ENCODE data around the gene SHROOM3. TPM values are rescaled to one million over a fixed set of nuclear protein-coding genes. Genes with fewer than 3 reads are reported as not detected.

Gene SHROOM3
- total RNA-seq, 1 donor from 2014 or later: 6.9 TPM

DNA sequence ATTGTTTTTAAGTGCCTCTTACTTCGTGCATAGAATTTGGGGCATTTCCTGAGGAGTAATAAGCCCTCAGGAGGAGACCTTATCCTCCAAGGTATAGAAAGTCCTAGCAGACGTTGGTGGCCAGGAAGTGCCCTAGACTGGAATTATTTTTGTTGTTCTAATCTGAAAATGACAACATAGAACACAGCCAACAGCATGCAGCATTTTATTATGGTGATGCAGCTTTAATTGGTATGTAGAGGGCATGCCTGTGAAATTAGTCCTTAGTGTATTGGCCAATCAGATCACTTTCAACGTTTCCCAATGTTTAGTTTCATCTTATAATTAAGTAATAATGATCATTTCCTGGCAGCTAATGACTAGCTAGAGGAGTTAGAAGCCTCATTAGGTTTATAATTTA, 199.2 kb downstream of the SHROOM3 start:
- intact Hi-C loops (cut with DNase I): no loop called here

DNA sequence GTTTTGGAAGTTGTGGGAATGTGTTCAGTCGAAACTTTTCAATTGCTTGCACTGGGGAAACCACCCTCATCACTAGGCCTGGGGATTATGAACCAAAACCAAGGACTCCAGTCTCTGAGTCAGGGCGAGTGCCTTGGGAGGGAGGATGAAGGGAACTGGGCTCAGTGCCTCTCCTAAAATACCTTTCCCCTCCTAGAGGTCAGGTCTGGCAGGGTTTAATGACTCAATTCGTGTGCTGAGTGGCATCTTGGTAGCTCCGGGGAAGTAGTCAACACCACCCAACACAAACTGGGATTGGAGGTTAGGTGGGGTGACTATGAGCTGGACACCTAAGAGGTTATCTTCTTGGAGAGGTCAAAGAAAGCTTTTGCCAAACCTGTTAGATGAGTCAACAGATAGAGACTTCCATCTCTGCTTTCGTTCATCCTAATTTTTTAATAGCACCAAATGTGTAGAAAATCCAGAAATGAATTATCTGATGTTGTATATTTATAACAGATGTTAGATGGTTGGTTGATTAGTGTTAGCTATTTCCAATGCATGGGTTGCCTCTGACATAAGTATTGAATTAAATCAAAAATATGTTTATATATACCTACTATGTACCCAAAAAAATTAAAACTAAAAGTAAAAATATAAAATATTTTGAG, 202.8 kb downstream of the SHROOM3 start:
- intact Hi-C loops (cut with DNase I): no loop called here
- no peaks in the 10 kb centered on the region for H3K4me1 ChIP-seq
- no peak overlapping the region for H3K27ac ChIP-seq

More for the DNA sequence above, 199.2 kb downstream of the SHROOM3 start:
- Histone ChIP-seq H3K4me3 (no peak overlapping the region), H3K9me3 (no peaks in the 10 kb centered on the region), H3K4me1 (no peaks in the 10 kb centered on the region), H3K27ac (no peak overlapping the region), H3K27me3 (no peaks in the 10 kb centered on the region), H3K36me3 (no peaks in the 10 kb centered on the region)
- TF ChIP-seq, protein P1, sequence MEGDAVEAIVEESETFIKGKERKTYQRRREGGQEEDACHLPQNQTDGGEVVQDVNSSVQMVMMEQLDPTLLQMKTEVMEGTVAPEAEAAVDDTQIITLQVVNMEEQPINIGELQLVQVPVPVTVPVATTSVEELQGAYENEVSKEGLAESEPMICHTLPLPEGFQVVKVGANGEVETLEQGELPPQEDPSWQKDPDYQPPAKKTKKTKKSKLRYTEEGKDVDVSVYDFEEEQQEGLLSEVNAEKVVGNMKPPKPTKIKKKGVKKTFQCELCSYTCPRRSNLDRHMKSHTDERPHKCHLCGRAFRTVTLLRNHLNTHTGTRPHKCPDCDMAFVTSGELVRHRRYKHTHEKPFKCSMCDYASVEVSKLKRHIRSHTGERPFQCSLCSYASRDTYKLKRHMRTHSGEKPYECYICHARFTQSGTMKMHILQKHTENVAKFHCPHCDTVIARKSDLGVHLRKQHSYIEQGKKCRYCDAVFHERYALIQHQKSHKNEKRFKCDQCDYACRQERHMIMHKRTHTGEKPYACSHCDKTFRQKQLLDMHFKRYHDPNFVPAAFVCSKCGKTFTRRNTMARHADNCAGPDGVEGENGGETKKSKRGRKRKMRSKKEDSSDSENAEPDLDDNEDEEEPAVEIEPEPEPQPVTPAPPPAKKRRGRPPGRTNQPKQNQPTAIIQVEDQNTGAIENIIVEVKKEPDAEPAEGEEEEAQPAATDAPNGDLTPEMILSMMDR (IDR thresholded peaks at IDR 0.05): no peak
- no peak for DNase-seq (ENCODE audit: extremely low spot score in 2 of 2)

DNA sequence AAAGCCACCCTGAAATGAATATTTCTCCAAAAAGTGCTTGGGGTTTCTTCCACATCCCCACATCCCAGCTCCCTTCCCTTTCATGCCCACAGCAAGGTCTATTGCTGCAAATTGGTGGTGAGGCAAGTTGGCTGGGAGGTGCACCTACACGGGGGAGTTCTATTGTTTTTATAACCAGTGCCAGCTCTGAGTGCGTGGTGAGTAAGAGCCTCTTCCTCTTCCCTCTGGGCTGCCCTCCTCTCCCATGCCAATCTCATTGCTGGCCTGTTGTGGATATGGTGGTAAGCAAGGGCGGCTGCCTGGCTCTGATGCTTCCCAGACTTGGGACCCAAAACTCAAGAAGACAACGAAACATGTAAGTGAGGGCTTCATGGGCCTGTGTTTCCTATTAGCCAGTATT, 204.3 kb downstream of the SHROOM3 start:
- H3K27me3 ChIP-seq: no peaks in the 10 kb centered on the region
- H3K36me3 ChIP-seq: no peaks in the 10 kb centered on the region
- DNase-seq (ENCODE audit: extremely low spot score in 2 of 2): no peak
- H3K27ac ChIP-seq: no peak overlapping the region
- no peak overlapping the region for H3K4me3 ChIP-seq
- no peak for TF ChIP-seq POLR2A (IDR thresholded peaks at IDR 0.05)
- TF ChIP-seq, protein P1 (IDR thresholded peaks at IDR 0.05): no peak
- TF ChIP-seq POLR2AphosphoS5 (IDR thresholded peaks at IDR 0.05; ENCODE audit: insufficient read depth in 1 of 2, low read depth in 1 of 2): no peak
- H3K9me3 ChIP-seq: no peaks in the 10 kb centered on the region
- intact Hi-C loops (cut with DNase I): no loop called here
- H3K4me1 ChIP-seq: no peaks in the 10 kb centered on the region

More for the DNA sequence above, 202.8 kb downstream of the SHROOM3 start:
- TF ChIP-seq POLR2AphosphoS5 (IDR thresholded peaks at IDR 0.05; ENCODE audit: insufficient read depth in 1 of 2, low read depth in 1 of 2) (no peak), POLR2A (IDR thresholded peaks at IDR 0.05) (no peak)
- TF ChIP-seq, protein P1 (IDR thresholded peaks at IDR 0.05): no peak
- Histone ChIP-seq H3K9me3 (no peaks in the 10 kb centered on the region), H3K36me3 (no peaks in the 10 kb centered on the region), H3K27me3 (no peaks in the 10 kb centered on the region), H3K4me3 (no peak overlapping the region)
- DNase-seq (ENCODE audit: extremely low spot score in 2 of 2): no peak

DNA sequence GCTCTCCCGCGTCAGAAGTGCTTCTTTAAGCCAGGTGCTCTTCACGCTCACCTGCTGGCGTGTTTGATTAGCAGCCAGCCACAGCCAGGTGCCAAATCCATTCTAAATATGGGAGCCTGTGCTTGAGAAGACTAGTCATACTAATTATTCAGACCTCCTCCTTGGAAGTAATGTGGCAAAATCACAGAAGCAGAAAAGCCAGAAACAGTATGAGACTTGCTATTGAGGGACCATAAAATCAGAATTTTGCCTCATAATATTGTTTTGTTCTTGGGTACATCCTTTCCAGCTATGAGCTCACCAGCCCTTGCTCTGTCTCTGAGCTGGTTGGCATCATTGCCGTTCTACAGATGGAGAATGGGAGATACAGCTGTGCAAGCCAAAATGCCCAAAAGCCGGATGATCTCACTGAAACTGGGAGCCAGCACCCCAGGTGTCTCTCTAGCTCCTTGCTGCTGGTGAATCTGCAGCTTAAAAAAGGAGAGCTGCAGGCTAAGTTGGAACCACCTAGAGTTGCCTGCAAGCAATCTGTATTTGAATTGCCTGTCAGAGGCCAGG, 205.4 kb downstream of the SHROOM3 start:
- no peak overlapping the region for H3K27ac ChIP-seq
- intact Hi-C loops (cut with DNase I): no loop called here

DNA sequence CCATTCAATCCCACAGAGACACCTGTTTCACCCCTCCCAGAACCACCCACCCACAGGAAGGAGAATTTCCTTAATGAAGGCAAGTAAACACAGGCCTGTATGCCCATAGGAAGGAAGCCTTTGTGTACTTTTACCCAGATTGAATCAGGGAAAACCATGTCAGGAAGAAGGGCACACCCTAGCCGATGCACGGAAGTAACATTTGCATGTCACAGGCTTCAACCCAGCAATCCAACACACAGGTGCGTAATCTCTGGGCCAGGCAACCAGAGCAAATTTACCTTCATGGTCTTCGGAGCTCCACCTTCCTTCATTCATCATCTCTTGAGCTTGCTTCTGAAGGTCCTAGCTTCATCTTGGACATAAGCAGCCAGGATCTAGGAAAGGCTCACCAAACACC, 206.3 kb downstream of the SHROOM3 start:
- no peak for DNase-seq (ENCODE audit: extremely low spot score in 2 of 2)
- H3K4me1 ChIP-seq: no peaks in the 10 kb centered on the region
- no peaks in the 10 kb centered on the region for H3K27me3 ChIP-seq
- no peak for TF ChIP-seq POLR2A (IDR thresholded peaks at IDR 0.05)
- TF ChIP-seq, protein P1 (IDR thresholded peaks at IDR 0.05): no peak
- no peak for TF ChIP-seq POLR2AphosphoS5 (IDR thresholded peaks at IDR 0.05; ENCODE audit: insufficient read depth in 1 of 2, low read depth in 1 of 2)
- no peaks in the 10 kb centered on the region for H3K9me3 ChIP-seq
- H3K27ac ChIP-seq: no peak overlapping the region
- no peak overlapping the region for H3K4me3 ChIP-seq
- no peaks in the 10 kb centered on the region for H3K36me3 ChIP-seq
- intact Hi-C loops (cut with DNase I): no loop called here

More for the DNA sequence above, 205.4 kb downstream of the SHROOM3 start:
- Histone ChIP-seq H3K36me3 (no peaks in the 10 kb centered on the region), H3K9me3 (no peaks in the 10 kb centered on the region), H3K4me3 (no peak overlapping the region), H3K4me1 (no peaks in the 10 kb centered on the region), H3K27me3 (no peaks in the 10 kb centered on the region)
- DNase-seq (ENCODE audit: extremely low spot score in 2 of 2): no peak
- TF ChIP-seq POLR2AphosphoS5 (IDR thresholded peaks at IDR 0.05; ENCODE audit: insufficient read depth in 1 of 2, low read depth in 1 of 2) (no peak), POLR2A (IDR thresholded peaks at IDR 0.05) (no peak)
- TF ChIP-seq, protein P1 (IDR thresholded peaks at IDR 0.05): no peak
